ENCODE measurements around the gene PDE6B.
"Not testable (repeated sequence)": the region's sequence is repeated elsewhere in the genome, so short reads cannot be mapped to it uniquely, and the experiment has no call there.

- TF ChIP-seq EZH2phosphoT487 (IDR thresholded peaks at IDR 0.05; ENCODE audit: borderline replicate concordance, low read length); CTCF (conservative IDR thresholded peaks at IDR 0.05; ENCODE audit: low read depth, low read length); EZH2 (IDR thresholded peaks at IDR 0.05; ENCODE audit: low read length, unreplicated experiment): not testable (repeated sequence)
Measured at GRCh38 chr4:592178-592577, 33.2 kb upstream of the PDE6B start.

All from PC-3 (cell line).